Cerebellar cortex (tissue), 1 donor: ENCODE results near the gene RP9.

Experiments used
- DNase-seq: peaks from one replicate; pipeline ENCODE4 v3.0.0-alpha.2; 2015; ENCODE audit warnings: low spot score

The RP9 gene, protein sequence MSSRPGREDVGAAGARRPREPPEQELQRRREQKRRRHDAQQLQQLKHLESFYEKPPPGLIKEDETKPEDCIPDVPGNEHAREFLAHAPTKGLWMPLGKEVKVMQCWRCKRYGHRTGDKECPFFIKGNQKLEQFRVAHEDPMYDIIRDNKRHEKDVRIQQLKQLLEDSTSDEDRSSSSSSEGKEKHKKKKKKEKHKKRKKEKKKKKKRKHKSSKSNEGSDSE

DNA sequence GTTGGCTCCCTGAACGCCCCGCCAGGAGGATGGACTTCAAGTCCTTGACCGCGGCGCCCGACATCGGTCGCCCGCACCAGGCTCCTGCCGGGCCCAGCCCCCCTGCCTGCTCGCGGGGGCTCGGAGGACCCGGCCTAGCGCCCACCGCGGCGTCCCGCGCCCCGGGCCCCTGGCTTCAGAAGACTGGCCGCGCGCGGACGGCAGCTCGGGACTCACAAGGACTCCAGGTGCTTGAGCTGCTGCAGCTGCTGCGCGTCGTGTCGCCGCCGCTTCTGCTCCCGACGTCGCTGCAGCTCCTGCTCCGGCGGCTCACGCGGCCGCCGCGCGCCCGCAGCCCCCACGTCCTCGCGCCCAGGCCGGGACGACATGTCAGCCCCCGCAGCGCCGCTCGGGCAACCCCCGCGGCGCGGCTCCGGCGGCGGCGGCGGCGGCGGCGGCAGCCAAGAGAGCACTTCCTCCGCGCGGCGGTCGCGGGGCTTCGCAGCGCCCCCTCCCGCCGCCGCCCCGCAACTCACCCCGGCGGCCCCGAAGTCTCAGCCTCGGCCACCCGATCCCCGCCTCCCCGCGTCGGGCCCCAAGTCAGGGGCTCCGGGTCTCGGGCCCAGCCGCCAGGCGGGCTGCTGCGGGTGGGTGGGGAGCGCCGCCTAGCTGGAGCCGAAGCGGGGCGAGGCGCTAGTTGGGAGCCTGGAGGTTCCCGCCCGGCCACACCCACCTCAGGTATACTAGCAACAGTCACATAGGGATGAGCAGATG is at the start of gene RP9:
TSS of gene RP9 (minus strand) at position 400 of the 753 bp plus-strand sequence. CDS start at position 368, 32 bp downstream.
- DNase-seq = peak; percentile 59

DNA sequence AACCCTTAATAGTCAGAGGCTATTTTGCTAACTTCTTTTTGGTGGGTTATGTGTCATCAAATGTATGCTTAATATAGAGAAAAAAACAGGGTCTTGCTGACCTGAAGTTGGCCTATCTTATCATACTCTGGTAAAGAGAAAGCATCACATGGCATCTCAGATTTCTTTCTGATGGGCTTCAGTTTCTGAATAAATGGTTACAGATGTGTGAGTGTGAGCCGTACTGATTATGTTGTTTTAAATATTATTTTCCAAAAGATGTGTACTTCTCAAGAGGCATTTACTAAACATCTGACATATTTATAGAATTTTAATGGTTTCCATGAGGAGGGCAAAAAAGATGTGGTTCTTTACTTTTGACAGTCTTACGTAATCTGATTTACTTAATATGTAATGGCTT is 48.6 kb upstream of the RP9 start:
- DNase-seq = no peak

DNA sequence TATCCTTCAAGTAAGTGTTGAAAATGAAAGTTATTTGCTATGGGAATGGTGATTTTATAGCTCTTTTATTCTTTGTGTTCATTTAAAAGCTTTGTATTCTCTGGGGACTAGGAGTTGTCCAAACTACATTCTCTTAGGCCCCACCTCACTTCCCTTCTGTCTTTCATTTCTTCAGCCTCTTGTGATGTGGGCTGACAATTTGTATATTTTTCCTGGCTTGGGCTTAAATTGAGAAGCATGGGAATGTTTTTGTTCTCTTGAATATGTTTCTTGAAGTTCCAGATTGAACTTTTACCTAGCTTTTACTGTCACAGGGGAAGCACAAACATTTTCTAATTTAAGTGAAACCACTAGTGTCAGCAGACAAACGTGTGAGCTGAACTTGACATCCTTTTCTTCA is 48.1 kb upstream of the RP9 start:
- DNase-seq = no peak

DNA sequence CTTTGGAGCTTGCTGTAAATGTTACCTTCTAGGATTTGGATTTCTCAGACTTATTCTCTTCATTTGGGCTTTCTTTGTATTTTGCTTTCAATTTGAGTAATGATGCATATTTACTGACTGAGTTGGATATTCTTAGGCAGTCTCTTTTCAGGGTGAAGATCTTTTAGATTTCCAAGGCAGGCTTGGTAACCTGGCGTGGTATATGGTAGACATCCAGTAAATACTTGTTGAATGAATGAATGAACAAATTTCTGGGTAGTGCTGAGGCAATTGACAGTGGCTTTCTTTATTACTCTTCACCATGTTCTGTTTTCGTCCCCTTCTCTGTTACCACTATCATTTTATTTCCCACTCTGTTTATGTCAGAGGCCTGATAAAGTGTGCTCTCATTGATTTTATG is 47.2 kb upstream of the RP9 start:
- no peak for DNase-seq

DNA sequence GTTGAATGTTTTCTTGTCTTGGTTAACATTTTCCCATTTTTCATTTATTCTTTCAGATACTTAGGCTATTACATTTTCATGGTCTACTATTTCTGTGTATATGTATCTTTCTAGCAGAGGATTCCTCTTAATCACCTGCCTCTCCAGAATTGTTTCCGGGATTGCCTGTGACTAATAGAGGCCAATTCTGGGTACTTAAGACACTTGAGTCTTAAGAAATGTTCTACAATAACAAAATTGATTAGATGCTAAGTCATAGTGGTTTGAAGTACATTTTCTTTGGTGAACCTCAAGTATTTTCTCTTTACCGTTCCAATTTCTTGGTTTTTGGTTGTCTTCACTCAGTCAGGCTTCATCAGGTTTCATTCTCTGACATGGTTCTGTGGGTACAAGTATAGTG is 46.6 kb upstream of the RP9 start:
- no peak for DNase-seq

DNA sequence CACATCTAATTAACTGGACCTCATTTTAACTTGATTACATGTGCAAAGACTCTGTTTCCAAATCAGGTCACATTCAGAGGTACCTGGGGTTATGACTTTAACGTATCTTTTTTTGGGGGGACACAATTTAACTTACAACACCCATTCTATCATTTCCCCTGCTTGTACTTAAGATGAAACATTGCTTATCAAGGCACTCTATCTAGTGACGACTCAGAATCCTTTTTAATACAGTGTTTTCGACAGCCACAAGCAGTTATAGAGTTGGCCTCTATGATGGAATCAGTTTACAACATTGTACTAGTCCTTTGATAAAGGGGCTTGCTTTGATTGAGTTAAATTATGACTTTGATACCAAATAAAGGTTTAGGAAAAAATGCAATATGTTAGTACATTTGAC is 42.9 kb upstream of the RP9 start:
- no peak for DNase-seq

DNA sequence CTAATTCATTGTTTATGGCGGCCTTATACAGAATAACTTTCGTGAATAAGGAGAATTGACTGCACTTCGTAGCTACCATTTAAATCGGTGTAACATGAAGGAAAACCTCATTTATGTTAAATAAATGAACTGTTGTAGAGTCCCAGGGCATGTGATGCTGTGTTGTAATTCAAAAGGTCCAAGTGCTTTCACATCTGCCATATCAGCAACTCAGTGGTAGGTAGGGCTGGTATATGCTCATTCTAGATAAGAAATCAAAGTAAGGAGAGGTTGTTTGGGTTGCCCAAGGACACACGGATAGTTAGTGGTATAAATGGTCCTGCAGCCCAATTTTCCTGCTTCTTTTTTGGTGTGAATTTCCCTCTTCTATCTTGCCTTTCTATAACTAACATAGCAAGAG is 36.0 kb upstream of the RP9 start:
- no peak for DNase-seq

DNA sequence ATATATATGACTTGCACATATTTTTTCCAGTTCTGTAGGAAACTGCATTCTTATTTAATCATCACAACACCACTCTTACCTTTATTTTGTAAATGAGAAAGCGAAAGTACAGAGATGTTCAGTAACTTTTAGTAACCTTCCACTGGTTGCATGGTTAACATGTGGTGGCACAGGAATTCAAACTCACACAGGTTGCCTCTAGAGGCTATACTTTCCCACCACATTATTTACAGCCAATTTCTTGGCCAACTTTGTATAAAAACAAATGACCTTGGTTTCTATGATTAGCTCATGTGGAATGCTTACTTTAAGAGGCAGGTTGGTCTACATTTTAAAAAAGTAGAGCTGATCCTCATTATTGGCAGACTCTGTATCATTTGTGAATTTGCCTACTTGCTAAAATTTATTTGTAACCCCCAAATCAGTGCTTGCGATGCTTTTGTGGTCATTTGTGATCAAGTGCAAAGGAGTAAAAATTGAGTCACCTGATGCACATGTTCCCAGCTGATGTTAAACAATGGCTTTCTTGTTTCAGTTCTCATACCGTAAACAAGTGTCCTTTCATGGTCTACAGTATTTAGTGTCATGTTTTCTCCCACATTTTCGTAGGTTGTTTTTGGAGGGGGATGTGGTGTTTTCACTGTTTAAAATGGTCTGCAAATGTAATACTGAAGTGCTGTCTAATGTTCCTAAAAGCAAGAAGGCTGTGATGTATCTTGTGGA is 35.0 kb upstream of the RP9 start:
- no peak for DNase-seq

DNA sequence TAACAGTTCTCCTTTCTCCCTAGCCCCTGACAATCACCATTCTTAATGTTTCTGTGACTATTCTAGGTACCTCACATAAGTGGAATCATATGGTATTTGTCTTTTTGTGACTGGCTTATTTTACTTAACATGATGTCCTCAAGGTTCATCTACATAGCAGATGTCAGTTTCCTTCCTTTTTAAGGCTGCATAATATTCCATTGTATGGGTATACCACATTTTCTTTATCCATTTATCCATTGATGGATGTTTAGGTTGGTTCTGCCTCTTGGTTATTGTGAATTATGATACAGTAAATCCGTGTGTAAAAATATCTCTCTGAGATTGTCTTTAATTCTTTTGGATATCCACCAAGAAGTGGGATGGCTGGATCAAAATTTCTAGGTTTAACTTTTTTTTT is 33.4 kb upstream of the RP9 start:
- DNase-seq = no peak

DNA sequence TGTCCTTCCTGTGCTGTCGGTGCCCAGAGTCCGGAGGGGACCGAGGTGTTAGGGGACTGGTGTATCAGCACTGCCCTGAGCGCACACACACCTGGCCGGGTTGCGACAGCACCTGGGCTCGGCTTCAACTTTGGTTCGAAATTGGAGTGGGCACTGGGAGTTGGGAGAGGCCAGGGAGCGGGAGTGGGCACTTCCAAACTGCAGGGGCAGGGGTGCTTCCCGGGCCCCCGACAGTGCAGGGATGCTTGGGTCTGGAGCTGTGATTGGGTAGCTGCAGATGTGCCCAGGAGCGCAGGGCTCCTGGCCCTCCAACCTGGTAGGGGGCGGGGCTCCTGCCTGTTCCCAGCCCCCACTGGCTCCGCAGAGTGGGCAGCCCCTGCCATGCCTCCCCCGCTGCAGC is 27.9 kb upstream of the RP9 start:
- no peak for DNase-seq

DNA sequence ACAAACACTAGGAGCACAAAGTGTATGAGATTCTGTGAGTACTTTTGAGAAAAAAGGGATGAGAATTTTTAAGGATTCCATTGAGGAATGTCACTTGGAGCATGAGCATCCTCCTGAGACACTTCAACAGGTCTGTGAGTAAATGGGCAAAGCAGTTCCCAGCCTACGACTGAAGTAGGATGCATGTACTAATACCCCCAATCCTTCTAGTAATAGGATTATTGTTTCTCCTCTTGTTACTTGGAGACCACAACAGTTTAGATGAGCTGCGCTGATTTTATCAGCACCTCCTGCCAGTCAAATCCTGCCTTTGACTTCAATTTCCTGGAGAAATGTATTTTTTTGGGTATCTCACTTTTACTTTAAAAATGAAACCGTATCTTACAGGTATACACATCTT is 21.0 kb upstream of the RP9 start:
- peak; percentile 20 for DNase-seq

DNA sequence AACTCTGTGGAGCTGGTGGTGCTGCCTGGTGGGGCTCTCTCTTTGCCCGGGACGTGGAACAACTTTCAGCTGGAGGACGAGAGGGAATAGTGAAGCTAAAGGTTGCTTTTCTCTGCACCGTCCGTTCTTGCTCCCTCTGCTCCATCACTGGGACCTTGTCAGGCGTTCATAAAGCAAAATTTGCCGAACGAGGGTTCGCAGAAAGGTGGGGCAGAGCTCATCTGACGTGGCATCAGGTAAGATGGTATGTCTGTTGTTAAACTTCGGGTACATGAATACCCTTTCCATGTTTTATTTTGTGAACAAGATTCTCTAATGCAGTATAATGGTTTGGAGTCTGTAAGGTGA is 20.6 kb upstream of the RP9 start:
- no peak for DNase-seq

DNA sequence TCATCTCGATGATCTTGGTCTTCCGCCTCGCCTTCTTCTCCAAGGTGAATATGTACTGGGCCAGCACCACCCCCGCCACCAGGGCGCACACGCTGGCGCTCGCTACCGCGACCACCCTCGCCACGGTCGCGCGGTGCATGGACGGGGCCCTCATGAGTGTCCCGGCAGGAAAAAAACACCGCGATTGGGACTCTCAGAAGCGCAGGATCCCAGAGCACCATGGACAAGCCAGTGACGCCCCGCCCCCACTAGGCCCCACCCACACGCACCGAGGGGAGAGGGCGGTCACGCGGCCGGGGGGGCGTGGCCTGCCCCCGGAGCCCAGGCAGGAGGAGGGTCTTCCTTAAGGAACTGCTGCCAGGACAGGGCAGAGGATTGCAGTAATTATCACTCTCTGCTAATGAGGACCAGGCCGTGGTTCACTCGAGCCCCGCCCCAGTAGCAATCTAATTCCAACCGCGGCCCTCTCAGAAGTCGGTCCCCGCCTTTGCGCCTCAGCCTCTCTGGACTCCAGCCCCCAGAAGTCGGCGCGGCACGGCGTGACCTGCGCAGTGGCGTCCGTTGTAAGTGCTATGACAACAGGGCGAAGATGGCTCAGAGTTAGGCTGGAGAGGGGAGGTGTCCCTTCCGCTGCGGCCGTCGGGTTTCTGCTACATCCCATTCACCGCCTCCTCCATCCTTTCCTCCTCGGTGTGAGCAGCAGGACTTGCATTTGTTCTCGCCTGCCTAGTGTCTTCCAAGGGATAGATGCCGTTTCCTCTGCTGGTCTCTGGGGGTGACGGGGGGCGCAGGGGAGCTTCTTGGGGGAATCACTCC is 20.0 kb upstream of the RP9 start, which contains the start of gene BBS9:
TSS of gene BBS9 (plus strand) at position 575 of the 816 bp plus-strand sequence. CDS start 16,689 bp downstream, outside the sequence.
- DNase-seq = peak; percentile 96

DNA sequence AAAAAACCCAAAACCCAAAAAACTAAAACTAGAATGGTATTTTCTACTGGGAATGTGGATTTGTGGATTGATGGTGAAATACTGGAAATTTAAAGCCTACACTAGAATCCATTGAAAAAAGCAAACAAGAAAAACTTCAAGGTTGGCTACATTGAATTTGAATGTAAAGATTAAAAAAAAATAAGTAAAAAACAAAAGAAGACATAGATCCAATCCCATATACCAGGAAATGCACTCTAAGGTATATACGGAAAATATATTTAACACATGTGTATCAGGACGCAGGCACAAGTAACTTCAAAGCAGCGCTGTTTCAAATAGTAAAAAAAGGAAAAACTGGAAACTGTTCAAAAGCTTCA is 19.4 kb upstream of the RP9 start:
- DNase-seq = no peak

DNA sequence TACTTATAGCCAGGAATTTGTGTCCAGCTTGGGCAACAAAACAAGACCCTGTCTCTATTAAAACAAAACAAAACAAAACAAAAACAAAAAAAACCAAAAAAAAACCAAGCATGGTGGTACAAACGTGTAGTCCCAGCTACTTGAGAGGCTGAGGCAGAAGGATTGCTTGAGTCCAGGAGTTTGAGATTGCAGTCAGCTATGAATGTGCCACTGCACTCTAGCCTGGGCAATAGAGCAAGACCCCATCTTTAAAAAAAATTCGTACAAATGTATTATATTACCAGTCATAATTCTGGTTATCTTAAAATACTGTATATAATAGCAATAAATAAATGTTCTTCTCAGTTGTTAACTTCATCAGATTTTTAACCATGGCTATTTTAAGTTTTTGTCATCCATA is 17.9 kb upstream of the RP9 start:
- DNase-seq = no peak

DNA sequence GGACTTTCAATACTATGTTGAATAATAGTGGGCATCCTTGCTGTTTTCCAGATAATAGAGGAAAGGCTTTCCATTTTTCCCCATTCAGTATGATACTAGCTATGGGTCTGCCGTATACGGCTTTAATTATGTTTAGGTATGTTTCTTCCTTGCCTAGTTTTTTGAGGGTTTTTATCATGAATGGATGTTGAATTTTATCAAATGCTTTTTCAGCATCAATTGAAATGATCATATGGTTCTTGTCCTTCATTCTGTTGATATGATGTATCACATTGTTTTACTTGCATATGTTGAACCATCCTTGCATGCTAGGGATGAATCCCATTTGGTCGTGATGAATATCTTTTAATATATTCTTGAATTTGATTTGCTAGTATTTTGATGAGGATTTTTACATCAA is 9.2 kb upstream of the RP9 start:
- no peak for DNase-seq

DNA sequence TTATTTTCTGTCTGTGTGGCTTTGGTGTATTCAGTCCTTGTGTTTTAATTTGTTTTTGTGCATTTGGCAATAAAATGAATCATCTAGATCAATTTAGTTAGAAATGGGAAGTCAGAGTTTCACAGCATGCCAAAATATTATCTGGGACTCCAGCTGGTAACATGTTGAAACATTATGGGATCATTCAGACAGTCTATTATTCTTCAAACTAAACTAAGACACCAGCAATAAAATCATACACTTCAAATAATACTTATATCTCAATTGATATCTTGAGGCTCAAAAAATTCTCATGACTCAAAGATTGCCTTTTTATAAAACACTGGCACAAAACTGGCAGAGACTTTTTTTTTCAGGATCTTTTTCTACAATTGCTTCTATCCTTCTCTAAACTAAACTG is 5.8 kb upstream of the RP9 start:
- DNase-seq = no peak

DNA sequence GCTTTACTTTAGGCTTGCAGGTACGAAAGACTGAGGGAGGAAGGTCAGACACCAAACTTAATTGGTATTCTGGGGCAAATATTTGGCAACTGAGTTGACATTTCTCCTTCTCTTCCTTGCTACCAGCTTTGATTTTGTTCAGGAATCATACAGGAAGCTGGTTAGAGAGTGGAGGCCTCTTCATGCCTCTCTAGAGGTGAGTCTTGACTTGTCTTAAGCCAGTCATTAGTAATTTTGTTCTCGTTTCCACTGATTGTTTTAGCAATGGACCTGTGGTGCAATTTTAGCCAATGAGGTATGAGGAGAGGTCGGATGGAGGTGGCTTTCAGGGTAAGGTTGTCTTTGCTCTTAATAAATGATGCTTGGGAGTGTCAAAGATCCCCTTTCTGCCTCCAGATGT is 2.4 kb upstream of the RP9 start:
- no peak for DNase-seq

DNA sequence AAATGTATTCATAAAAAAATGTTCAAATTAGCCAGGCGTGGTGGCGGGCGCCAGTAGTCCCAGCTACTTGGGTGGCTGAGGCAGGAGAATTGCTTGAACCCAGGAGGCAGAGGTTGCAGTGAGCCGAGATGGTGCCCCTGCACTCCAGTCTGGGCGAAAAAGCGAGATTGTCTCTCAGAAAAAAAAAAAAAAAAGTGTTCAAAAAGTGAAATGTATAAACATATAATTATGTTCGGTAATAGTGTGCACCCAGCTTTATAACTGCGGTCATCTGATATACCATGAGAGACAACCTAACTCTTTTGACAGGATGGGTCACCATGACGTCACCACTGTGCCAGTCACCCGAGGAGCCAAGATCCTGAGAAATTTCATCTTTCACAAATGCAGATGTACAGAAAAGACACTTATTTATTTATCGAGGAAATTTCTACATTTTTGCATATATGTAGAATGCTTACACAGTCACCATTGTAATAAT is 594 bp upstream of the RP9 start:
- peak; percentile 14 for DNase-seq

DNA sequence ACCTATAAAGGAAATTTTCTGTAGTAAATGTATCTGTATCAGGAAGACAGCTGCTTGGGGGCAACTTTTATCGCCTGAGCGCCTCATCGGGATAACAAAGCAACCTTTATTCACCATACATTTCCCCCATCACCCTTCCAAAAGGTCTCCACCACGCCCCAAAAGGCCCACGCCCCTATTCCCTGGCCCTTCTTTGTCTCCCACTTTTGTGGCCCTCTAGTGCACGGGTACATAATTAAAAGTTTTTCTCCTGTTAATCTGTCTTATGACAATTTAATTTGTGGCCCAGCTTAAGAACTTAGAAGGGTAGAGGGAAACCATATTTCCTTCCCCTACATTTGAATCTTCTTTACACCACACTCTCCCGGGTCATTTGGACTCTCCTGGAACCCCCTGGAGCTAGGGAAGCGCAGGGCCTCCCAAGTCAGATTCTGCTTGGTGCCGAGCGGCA is 625 bp downstream of the RP9 start:
- DNase-seq = no peak

DNA sequence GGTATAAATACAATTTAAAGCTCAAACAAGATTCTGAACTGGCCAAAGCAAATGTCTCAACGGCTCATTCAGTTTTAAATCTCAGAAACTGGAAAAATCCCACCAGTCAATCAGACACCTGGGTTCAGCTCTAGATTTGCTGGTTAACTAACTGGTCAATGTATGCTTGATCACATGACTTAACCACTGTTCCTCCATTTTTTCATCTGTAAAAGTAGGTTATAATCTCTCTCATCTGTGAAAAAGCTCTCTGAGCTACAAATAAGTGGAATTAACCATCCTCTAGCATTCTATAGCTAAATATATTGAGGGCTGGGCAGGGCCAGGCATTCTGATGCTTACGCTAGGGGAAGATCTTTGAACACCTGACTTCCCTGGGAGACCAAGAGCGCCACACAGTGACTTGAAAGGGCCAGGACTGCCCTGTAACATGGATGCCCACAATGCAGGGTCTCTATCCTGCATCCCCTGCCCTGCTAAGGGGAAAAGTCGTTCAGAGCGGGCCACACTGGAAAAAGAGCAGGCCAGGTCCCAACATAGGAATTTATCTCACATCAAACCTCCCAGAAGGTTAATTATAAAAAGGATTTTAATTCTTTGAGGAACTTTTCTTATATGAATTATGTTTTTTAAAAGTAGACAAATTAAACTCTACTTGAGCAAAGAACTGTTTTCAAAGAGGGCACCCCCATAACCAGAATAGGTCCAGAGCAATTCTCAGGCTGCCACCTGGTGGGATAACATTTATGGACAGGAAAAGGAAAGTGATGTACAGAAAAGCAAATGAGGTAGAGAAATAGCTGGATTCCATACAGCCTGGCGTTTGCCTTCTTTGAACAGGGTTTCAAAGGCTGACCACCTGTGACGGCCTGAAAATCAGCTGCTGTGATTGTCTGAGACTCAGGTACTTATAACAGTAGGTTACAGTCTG is 1.8 kb downstream of the RP9 start:
- peak; percentile 52 for DNase-seq
